GM18907 (cell line): ENCODE results near the gene COQ8B.
A peak's percentile ranks its signal among the peaks of the same experiment; 100 is the strongest.

ENCODE experiments used
- ATAC-seq: cut with Tn5 transposase; IDR thresholded peaks from one replicate; pipeline ENCODE4 v1.9.1; 2021; ENCODE audit warnings: mild to moderate bottlenecking, moderate library complexity; ENCODE audit not compliant: unreplicated experiment

Gene COQ8B

GRCh38 chr19:40718774-40719391 lies 2.2 kb upstream of the COQ8B start:
- ATAC-seq = no peak

- ATAC-seq = no peak
Observed at GRCh38 chr19:40717880-40718773, 1.4 kb upstream of the COQ8B start.

- ATAC-seq = peak; percentile 6
Observed at GRCh38 chr19:40717325-40717879, 716 bp upstream of the COQ8B start.

- no peak for ATAC-seq
Observed at GRCh38 chr19:40716031-40716481, 630 bp downstream of the COQ8B start.

- ATAC-seq = peak; percentile 53
Observed at GRCh38 chr19:40714441-40715299, 2.0 kb downstream of the COQ8B start.

GRCh38 chr19:40713939-40714338 lies 2.7 kb downstream of the COQ8B start:
- no peak for ATAC-seq

- ATAC-seq = no peak
Observed at GRCh38 chr19:40709817-40710216, 6.9 kb downstream of the COQ8B start.

- ATAC-seq = no peak
Observed at GRCh38 chr19:40707615-40708014, 9.1 kb downstream of the COQ8B start.

- ATAC-seq = no peak
Observed at GRCh38 chr19:40705950-40706619, 10.6 kb downstream of the COQ8B start.

GRCh38 chr19:40705362-40705651 lies 11.4 kb downstream of the COQ8B start:
- ATAC-seq = no peak

GRCh38 chr19:40704491-40705361 lies 12.0 kb downstream of the COQ8B start:
- no peak for ATAC-seq

- ATAC-seq = no peak
Observed at GRCh38 chr19:40703029-40703755, 13.5 kb downstream of the COQ8B start.

GRCh38 chr19:40702337-40703012 lies 14.2 kb downstream of the COQ8B start:
- no peak for ATAC-seq

GRCh38 chr19:40701758-40702157 lies 14.9 kb downstream of the COQ8B start:
- no peak for ATAC-seq

GRCh38 chr19:40700083-40700482 lies 16.6 kb downstream of the COQ8B start:
- ATAC-seq = no peak

- ATAC-seq = no peak
Observed at GRCh38 chr19:40697007-40697406, 19.7 kb downstream of the COQ8B start.

GRCh38 chr19:40695881-40696280 lies 20.8 kb downstream of the COQ8B start:
- no peak for ATAC-seq

- no peak for ATAC-seq
Observed at GRCh38 chr19:40693896-40694295, 22.8 kb downstream of the COQ8B start.
